ENCODE data around the gene HSDL1. TPM values are rescaled to one million over a fixed set of nuclear protein-coding genes. Genes with fewer than 3 reads are reported as not detected.

Gene HSDL1
- total RNA-seq, 1 experiment from 2014 or later = 13.3 TPM

DNA sequence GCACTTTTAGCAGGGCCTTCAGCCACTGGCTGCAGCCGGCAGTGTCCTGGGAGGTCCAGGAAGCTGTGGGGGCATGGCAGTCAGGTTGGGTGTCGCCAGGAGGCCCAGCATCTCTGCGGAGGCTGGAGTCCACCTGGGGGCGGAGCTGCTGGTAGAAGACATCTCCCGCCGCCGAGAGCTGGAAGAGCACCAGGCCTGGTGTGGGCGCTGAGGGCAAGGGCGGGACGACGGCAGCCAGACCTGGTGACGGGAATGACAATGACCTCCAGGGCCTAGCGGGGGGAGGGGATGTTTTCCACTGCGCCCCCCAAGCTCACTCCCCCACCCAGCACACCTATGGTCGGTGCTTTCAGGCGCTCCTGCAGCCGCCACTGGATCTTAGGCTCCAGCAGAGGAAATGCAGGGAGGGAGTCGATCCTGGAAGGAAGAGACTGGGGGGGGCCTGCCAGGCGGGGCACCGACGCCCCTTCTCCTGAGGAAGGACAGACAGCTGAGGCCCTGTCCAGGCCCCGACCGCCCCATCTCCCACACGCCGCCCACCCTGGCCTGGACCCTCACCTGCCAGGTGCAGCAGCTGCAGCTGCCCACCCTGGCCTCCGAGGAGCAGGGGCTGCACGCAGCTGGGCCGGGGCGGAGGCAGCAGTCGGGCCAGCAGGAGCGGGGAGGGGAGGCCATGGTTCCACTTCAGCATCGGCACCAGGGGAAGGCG is 34.8 kb upstream of the HSDL1 start:
- ChIA-PET POLR2A (ENCODE audit: unreplicated experiment) (interaction anchor here (0.6 kb wide), 1 partner anchor 42 kb away, joined by 4 read pairs; no protein-coding TSS in a partner anchor), CTCF (no interaction called here)
- no peak overlapping the region for H3K4me3 ChIP-seq (ENCODE audit: low read length)
- ATAC-seq = no peak
- BruUV-seq (replicated peaks) = no TSS peak
- peaks cover 8% of the 10 kb centered on the region for H3K79me2 ChIP-seq (ENCODE audit: low read length)
- H2AFZ ChIP-seq (ENCODE audit: low read length) = no peak overlapping the region
- TF ChIP-seq EZH2phosphoT487 (IDR thresholded peaks at IDR 0.05; ENCODE audit: borderline replicate concordance, low read length) = no peak
- TF ChIP-seq EZH2 (IDR thresholded peaks at IDR 0.05; ENCODE audit: low read length, unreplicated experiment) = no peak
- TF ChIP-seq, protein P1, sequence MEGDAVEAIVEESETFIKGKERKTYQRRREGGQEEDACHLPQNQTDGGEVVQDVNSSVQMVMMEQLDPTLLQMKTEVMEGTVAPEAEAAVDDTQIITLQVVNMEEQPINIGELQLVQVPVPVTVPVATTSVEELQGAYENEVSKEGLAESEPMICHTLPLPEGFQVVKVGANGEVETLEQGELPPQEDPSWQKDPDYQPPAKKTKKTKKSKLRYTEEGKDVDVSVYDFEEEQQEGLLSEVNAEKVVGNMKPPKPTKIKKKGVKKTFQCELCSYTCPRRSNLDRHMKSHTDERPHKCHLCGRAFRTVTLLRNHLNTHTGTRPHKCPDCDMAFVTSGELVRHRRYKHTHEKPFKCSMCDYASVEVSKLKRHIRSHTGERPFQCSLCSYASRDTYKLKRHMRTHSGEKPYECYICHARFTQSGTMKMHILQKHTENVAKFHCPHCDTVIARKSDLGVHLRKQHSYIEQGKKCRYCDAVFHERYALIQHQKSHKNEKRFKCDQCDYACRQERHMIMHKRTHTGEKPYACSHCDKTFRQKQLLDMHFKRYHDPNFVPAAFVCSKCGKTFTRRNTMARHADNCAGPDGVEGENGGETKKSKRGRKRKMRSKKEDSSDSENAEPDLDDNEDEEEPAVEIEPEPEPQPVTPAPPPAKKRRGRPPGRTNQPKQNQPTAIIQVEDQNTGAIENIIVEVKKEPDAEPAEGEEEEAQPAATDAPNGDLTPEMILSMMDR (conservative IDR thresholded peaks at IDR 0.05; ENCODE audit: low read depth, low read length) = no peak
- H3F3A ChIP-seq (ENCODE audit: low read length, unreplicated experiment) = no peaks in the 10 kb centered on the region
- no peaks in the 10 kb centered on the region for H3K9me2 ChIP-seq (replicated peaks; ENCODE audit: low read length)
- no peak overlapping the region for H3K9ac ChIP-seq (ENCODE audit: low read length)
- no peak overlapping the region for H3K27ac ChIP-seq (ENCODE audit: low read length)
- H3K27me3 ChIP-seq (ENCODE audit: low read length) = no peaks in the 10 kb centered on the region
- H3K4me1 ChIP-seq (ENCODE audit: insufficient read depth, low read length) = peaks cover 20% of the 10 kb centered on the region
- no peaks in the 10 kb centered on the region; the same call in 1 of the 2 replicates for H3K36me3 ChIP-seq (ENCODE audit: low read depth, low read length)
- intact Hi-C loops (cut with micrococcal nuclease) = loop anchor here (5.0 kb wide), 1 partner anchor 222 kb away; no protein-coding TSS in a partner anchor
- H3K4me2 ChIP-seq (ENCODE audit: low read length) = no peak overlapping the region
- DNase-seq = no peak
- no peaks in the 10 kb centered on the region for H3K9me3 ChIP-seq (ENCODE audit: low read length)
- H4K20me1 ChIP-seq (ENCODE audit: low read length) = no peaks in the 10 kb centered on the region

DNA sequence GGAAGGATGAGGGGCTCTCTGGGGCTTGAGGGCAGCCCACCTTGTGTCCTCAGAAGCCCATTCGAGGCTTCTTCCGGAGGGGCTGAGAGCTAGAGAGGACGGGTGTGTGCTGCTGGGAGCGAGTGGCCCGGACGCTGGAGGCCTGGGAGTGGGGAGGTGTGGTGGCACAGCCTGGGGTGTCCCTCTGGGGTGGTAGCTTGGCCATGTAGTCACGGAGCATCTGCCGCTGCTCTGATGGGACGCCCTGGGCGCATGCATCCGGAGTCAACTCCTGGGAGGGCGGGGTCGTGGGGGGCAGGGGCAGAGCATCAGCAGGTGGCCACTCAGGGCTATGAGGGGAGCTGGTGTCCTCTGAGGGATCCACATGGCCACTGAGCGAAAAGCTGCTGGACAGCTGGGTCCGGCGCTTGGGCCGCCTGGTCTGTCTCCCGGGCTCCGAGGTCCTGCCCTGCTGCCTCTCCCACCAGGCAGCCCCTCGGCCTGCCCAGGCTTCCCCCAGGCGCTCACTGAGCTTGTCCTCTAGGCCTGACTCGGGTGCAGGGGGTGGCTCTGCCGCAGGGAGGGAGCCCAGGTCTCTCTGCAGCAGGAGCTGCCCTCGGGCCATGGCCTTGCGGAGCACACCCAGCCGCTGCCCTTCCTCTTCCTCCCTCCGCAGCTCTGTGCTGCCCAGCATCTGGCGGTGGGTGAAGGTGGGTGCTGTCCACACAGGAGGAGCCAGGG is 34.1 kb upstream of the HSDL1 start:
- no peak overlapping the region for H3K4me2 ChIP-seq (ENCODE audit: low read length)
- no peak overlapping the region for H3K4me3 ChIP-seq (ENCODE audit: low read length)
- no peaks in the 10 kb centered on the region for H3K9me3 ChIP-seq (ENCODE audit: low read length)
- no peak overlapping the region for H3K9ac ChIP-seq (ENCODE audit: low read length)
- no peaks in the 10 kb centered on the region for H4K20me1 ChIP-seq (ENCODE audit: low read length)
- peaks cover 20% of the 10 kb centered on the region for H3K4me1 ChIP-seq (ENCODE audit: insufficient read depth, low read length)
- H3K79me2 ChIP-seq (ENCODE audit: low read length) = peaks cover under 1% of the 10 kb centered on the region; the same call in 1 of the 2 replicates
- no peaks in the 10 kb centered on the region; the same call in 1 of the 2 replicates for H3K36me3 ChIP-seq (ENCODE audit: low read depth, low read length)
- no peak for DNase-seq
- TF ChIP-seq, protein P1 (conservative IDR thresholded peaks at IDR 0.05; ENCODE audit: low read depth, low read length) = no peak
- TF ChIP-seq EZH2phosphoT487 (IDR thresholded peaks at IDR 0.05; ENCODE audit: borderline replicate concordance, low read length) = no peak
- no peak for TF ChIP-seq EZH2 (IDR thresholded peaks at IDR 0.05; ENCODE audit: low read length, unreplicated experiment)
- intact Hi-C loops (cut with micrococcal nuclease) = loop anchor here (5.0 kb wide), 1 partner anchor 222 kb away; no protein-coding TSS in a partner anchor
- H3K9me2 ChIP-seq (replicated peaks; ENCODE audit: low read length) = no peaks in the 10 kb centered on the region
- no peak for ATAC-seq
- no peaks in the 10 kb centered on the region for H3F3A ChIP-seq (ENCODE audit: low read length, unreplicated experiment)
- CTCF ChIA-PET = interaction anchor here (0.6 kb wide), 1 partner anchor 8 kb away, joined by 3 read pairs; the partner anchor contains the start of gene TAF1C
- H2AFZ ChIP-seq (ENCODE audit: low read length) = no peak overlapping the region
- BruUV-seq (replicated peaks) = no TSS peak
- POLR2A ChIA-PET (ENCODE audit: unreplicated experiment) = interaction anchor here (0.6 kb wide), 1 partner anchor 43 kb away, joined by 4 read pairs; no protein-coding TSS in a partner anchor
- no peaks in the 10 kb centered on the region for H3K27me3 ChIP-seq (ENCODE audit: low read length)
- no peak overlapping the region for H3K27ac ChIP-seq (ENCODE audit: low read length)

All from PC-3 (cell line).